H1 (cell line): ENCODE data around the gene TMPRSS9. TPM values are rescaled to one million over a fixed set of nuclear protein-coding genes. Genes with fewer than 3 reads are reported as not detected.

ENCODE experiments used
- CTCF ChIA-PET: fragments of 300-600 bp; sonication (Branson Sonifier 250); formaldehyde crosslinking; loops from one replicate; lab custom pipeline; 2021; ENCODE audit not compliant: partially characterized antibody; lab: Charles Lee
- POLR2A ChIA-PET: fragments of 300-600 bp; sonication (Branson Sonifier 250); formaldehyde crosslinking; loops from one replicate; lab custom pipeline; 2021; ENCODE audit warnings: inconsistent platforms; ENCODE audit not compliant: partially characterized antibody; lab: Charles Lee
- DNase-seq, 2 experiments: peaks; one replicate each; pipeline versions ENCODE4 v3.0.0 to v3.0.0-alpha.2; 2010 to 2022; ENCODE audit warnings: low spot score in 2 of 2, low read depth in 1 of 2, mixed read lengths in 1 of 2
- FAIRE-seq: peaks from 2 replicates; lab custom pipeline; 2011; peaks lifted over from hg19 to GRCh38; lab: Jason Lieb, UNC
- H2AFZ ChIP-seq: 2 replicates; pipeline ENCODE4 v1.8.1; 2012; ENCODE audit warnings: low read length, inconsistent platforms
- H2AK5ac ChIP-seq: 2 replicates; pipeline ENCODE4 v1.6.1; 2013; ENCODE audit warnings: low read depth, low read length
- H2BK120ac ChIP-seq: replicated peaks from 2 replicates; pipeline ENCODE3; 2013; ENCODE audit warnings: low read depth, low read length, inconsistent platforms
- H2BK12ac ChIP-seq: 2 replicates; pipeline ENCODE4 v1.6.1; 2013; ENCODE audit warnings: low read depth, low read length
- H2BK15ac ChIP-seq: 2 replicates; pipeline ENCODE4 v1.6.1; 2013; ENCODE audit warnings: low read length
- H2BK20ac ChIP-seq: 2 replicates; pipeline ENCODE4 v1.6.1; 2013; ENCODE audit warnings: low read length
- H2BK5ac ChIP-seq: 2 replicates; pipeline ENCODE4 v1.6.1; 2013; ENCODE audit warnings: low read depth, low read length
- H3K14ac ChIP-seq: 2 replicates; pipeline ENCODE4 v1.6.1; 2013; ENCODE audit warnings: inconsistent platforms; ENCODE audit not compliant: insufficient read length
- H3K18ac ChIP-seq: 2 replicates; pipeline ENCODE4 v1.6.1; 2013; ENCODE audit warnings: low read length; ENCODE audit errors: extremely low read depth
- H3K23ac ChIP-seq: 2 replicates; pipeline ENCODE4 v1.6.1; 2013; ENCODE audit warnings: inconsistent platforms; ENCODE audit not compliant: insufficient read length
- H3K23me2 ChIP-seq: 2 replicates; pipeline ENCODE4 v1.6.1; 2013; ENCODE audit warnings: low read depth, low read length
- H3K27ac ChIP-seq: 2 replicates; pipeline ENCODE4 v1.6.1; 2011; ENCODE audit warnings: low read depth, low read length, inconsistent platforms
- H3K27me3 ChIP-seq, 4 experiments: replicated peaks in 1 of 4; 1 replicate in 1 of 4; 2 replicates in 3 of 4; pipeline versions ENCODE4 v1.6.1 to v1.8.1; 2011 to 2013; ENCODE audit warnings: low read length in 3 of 4, mild to moderate bottlenecking in 3 of 4, inconsistent platforms in 2 of 4, mixed read lengths in 2 of 4, moderate library complexity in 1 of 4; ENCODE audit not compliant: control insufficient read depth in 3 of 4, insufficient read depth in 3 of 4; ENCODE audit errors: extremely low read depth in 1 of 4
- H3K36me3 ChIP-seq, 4 experiments: 2 replicates each; pipeline versions ENCODE4 v1.6.1 to v1.8.1; 2011 to 2013; ENCODE audit warnings: mild to moderate bottlenecking in 4 of 4, low read length in 3 of 4, moderate library complexity in 2 of 4, control low read depth in 1 of 4, inconsistent platforms in 1 of 4; ENCODE audit not compliant: insufficient read depth in 4 of 4, control insufficient read depth in 2 of 4
- H3K4ac ChIP-seq: replicated peaks from 2 replicates; pipeline ENCODE3; 2013; ENCODE audit warnings: low read length, low read depth, mixed read lengths, inconsistent platforms; ENCODE audit not compliant: insufficient read length
- H3K4me1 ChIP-seq, 4 experiments: replicated peaks in 1 of 4; 1 replicate in 1 of 4; 2 replicates in 3 of 4; pipeline versions ENCODE4 v1.6.1 to v1.8.1; 2011 to 2013; ENCODE audit warnings: low read length in 3 of 4, inconsistent platforms in 2 of 4, mixed read lengths in 1 of 4; ENCODE audit not compliant: insufficient read depth in 4 of 4, control insufficient read depth in 3 of 4
- H3K4me2 ChIP-seq, 2 experiments: 2 replicates each; pipeline versions ENCODE4 v1.6.1 to v1.8.1; 2011 to 2013; ENCODE audit warnings: low read depth in 2 of 2, low read length in 2 of 2, control low read depth in 1 of 2, inconsistent platforms in 1 of 2, mild to moderate bottlenecking in 1 of 2; ENCODE audit not compliant: insufficient read depth in 1 of 2
- H3K4me3 ChIP-seq, 4 experiments: fragments of 200-600, 300-600 bp in 1 of 4; sonication (generic), shearing (Covaris generic), sonication (Bioruptor Twin) in 1 of 4; 2 replicates each; pipeline versions ENCODE4 v1.5.1 to v1.8.1; 2011 to 2016; ENCODE audit warnings: low read length in 4 of 4, low read depth in 3 of 4, control low read depth in 2 of 4, inconsistent platforms in 2 of 4, mild to moderate bottlenecking in 2 of 4, mixed read lengths in 1 of 4, moderate library complexity in 1 of 4; ENCODE audit not compliant: insufficient read depth in 2 of 4; ENCODE audit errors: extremely low read depth in 1 of 4
- H3K56ac ChIP-seq: replicated peaks from 2 replicates; pipeline ENCODE3; 2013; ENCODE audit warnings: low read depth, mild to moderate bottlenecking, mixed read lengths, low read length, inconsistent platforms; ENCODE audit not compliant: insufficient read length
- H3K79me1 ChIP-seq: 2 replicates; pipeline ENCODE4 v1.6.1; 2013; ENCODE audit warnings: low read depth, low read length, control low read depth
- H3K79me2 ChIP-seq, 2 experiments: 2 replicates each; pipeline versions ENCODE4 v1.6.1 to v1.8.1; 2012 to 2013; ENCODE audit warnings: low read length in 2 of 2, mild to moderate bottlenecking in 2 of 2, inconsistent platforms in 1 of 2; ENCODE audit not compliant: insufficient read depth in 2 of 2, control insufficient read depth in 1 of 2
- H3K9ac ChIP-seq, 4 experiments: replicated peaks in 1 of 4; 1 replicate in 1 of 4; 2 replicates in 3 of 4; pipeline versions ENCODE4 v1.6.1 to v1.8.1; 2011 to 2013; ENCODE audit warnings: low read depth in 3 of 4, low read length in 3 of 4, control low read depth in 2 of 4, mild to moderate bottlenecking in 2 of 4, moderate library complexity in 2 of 4, inconsistent platforms in 1 of 4; ENCODE audit errors: extremely low read depth in 1 of 4
- H3K9me3 ChIP-seq, 2 experiments: 2 replicates each; pipeline versions ENCODE4 v1.6.1 to v1.8.1; 2012 to 2013; ENCODE audit warnings: mild to moderate bottlenecking in 2 of 2, moderate library complexity in 2 of 2, control low read depth in 1 of 2, inconsistent platforms in 1 of 2, low read depth in 1 of 2, low read length in 1 of 2, mixed read lengths in 1 of 2; ENCODE audit not compliant: insufficient read depth in 2 of 2
- H4K20me1 ChIP-seq, 2 experiments: replicated peaks in 1 of 2; 2 replicates each; pipeline versions ENCODE3 to v1.8.1; 2011 to 2013; ENCODE audit warnings: inconsistent platforms in 2 of 2, low read length in 2 of 2, mild to moderate bottlenecking in 1 of 2; ENCODE audit not compliant: insufficient read depth in 2 of 2, control insufficient read depth in 1 of 2
- H4K5ac ChIP-seq: 2 replicates; pipeline ENCODE4 v1.6.1; 2013; ENCODE audit warnings: low read length, low read depth, mixed read lengths, inconsistent platforms; ENCODE audit not compliant: insufficient read length
- H4K8ac ChIP-seq: 2 replicates; pipeline ENCODE4 v1.8.0; 2013; ENCODE audit warnings: mild to moderate bottlenecking, moderate library complexity, low read length, inconsistent platforms; ENCODE audit not compliant: insufficient read depth; ENCODE audit errors: extremely low read depth
- H4K91ac ChIP-seq: replicated peaks from 2 replicates; pipeline ENCODE3; 2013; ENCODE audit warnings: low read length, mixed read lengths, inconsistent platforms; ENCODE audit not compliant: insufficient read length
- ASH2L ChIP-seq: fragments of 200-600, 300-600 bp; sonication (generic); IDR thresholded peaks from one replicate; pipeline ENCODE4 v1.7.1; 2017; ENCODE audit warnings: low read length
- BRCA1 ChIP-seq: IDR thresholded peaks from 2 replicates; pipeline ENCODE4 v1.6.1; 2012; ENCODE audit warnings: low read depth, low read length, improper control_type of control experiment
- CHD2 ChIP-seq: IDR thresholded peaks from 2 replicates; pipeline ENCODE4 v1.6.1; 2012; ENCODE audit warnings: low read length, improper control_type of control experiment
- EGR1 ChIP-seq: IDR thresholded peaks from 2 replicates; pipeline ENCODE4 v1.6.1; 2011; ENCODE audit warnings: low read depth, low read length, borderline replicate concordance
- FOSL1 ChIP-seq: IDR thresholded peaks from 2 replicates; pipeline ENCODE4 v1.6.1; 2011; ENCODE audit warnings: mild to moderate bottlenecking, low read depth, low read length, moderate library complexity; ENCODE audit not compliant: insufficient read depth
- HDAC2 ChIP-seq, 2 experiments: fragments of 300-600 bp in 1 of 2; sonication (generic) in 1 of 2; IDR thresholded peaks; 2 replicates each; pipeline ENCODE4 v1.6.1; 2011 to 2012; ENCODE audit warnings: low read depth in 2 of 2, low read length in 2 of 2, mild to moderate bottlenecking in 2 of 2, moderate library complexity in 2 of 2, borderline replicate concordance in 1 of 2, inconsistent platforms in 1 of 2
- POLR2A ChIP-seq, 2 experiments: IDR thresholded peaks; 1 replicate in 1 of 2; 2 replicates in 1 of 2; pipeline ENCODE4 v1.6.1; 2011; ENCODE audit warnings: low read depth in 2 of 2, low read length in 2 of 2, mild to moderate bottlenecking in 2 of 2; ENCODE audit errors: control extremely low read depth in 1 of 2
- POU5F1 ChIP-seq: IDR thresholded peaks from 2 replicates; pipeline ENCODE4 v1.6.1; 2011; ENCODE audit warnings: low read depth, mild to moderate bottlenecking, low read length, moderate library complexity
- RNF2 ChIP-seq: fragments of 200-900, 300-1000 bp; sonication (generic); IDR thresholded peaks from 2 replicates; pipeline ENCODE4 v1.7.1; 2016; ENCODE audit warnings: borderline replicate concordance, low read depth, mild to moderate bottlenecking, antibody characterized with exemption, low read length; ENCODE audit not compliant: poor library complexity, severe bottlenecking; ENCODE audit errors: missing control alignments
- SAP30 ChIP-seq: fragments of 300-600 bp; sonication (generic); IDR thresholded peaks from 2 replicates; pipeline ENCODE4 v1.7.1; 2012; ENCODE audit warnings: low read length, moderate library complexity, mild to moderate bottlenecking, inconsistent platforms; ENCODE audit not compliant: insufficient read depth, insufficient replicate concordance
- SIN3A ChIP-seq, 2 experiments: IDR thresholded peaks in 1 of 2; conservative IDR thresholded peaks in 1 of 2; 2 replicates each; pipeline ENCODE4 v1.6.1; 2011 to 2012; ENCODE audit warnings: low read length in 2 of 2, improper control_type of control experiment in 1 of 2, low read depth in 1 of 2, mild to moderate bottlenecking in 1 of 2
- SP2 ChIP-seq: IDR thresholded peaks from 2 replicates; pipeline ENCODE4 v1.6.1; 2012; ENCODE audit warnings: mild to moderate bottlenecking, low read length, inconsistent platforms
- TEAD4 ChIP-seq: IDR thresholded peaks from 2 replicates; pipeline ENCODE4 v1.6.1; 2012; ENCODE audit warnings: low read depth, low read length, inconsistent platforms, mixed read lengths
- WGBS, 2 experiments: shearing (Covaris generic) in 1 of 2; methylation state at CpG; one replicate each; pipeline versions ENCODE4 v1.1.6 to v1.1.7; 2013 to 2015; ENCODE audit warnings: low lambda C conversion rate in 2 of 2, mixed read lengths in 2 of 2, inconsistent platforms in 1 of 2, low coverage in 1 of 2, missing lambda C conversion rate in 1 of 2; ENCODE audit not compliant: insufficient replicate concordance in 2 of 2, insufficient coverage in 1 of 2, insufficient read length in 1 of 2; ENCODE audit errors: extremely low coverage in 1 of 2, missing lambda C conversion rate in 1 of 2; 5-methylcytosine and 5-hydroxymethylcytosine counted together
- polyA plus RNA-seq, 7 experiments: library from polyadenylated mRNA; depleted of rRNA in 3 of 7; stranded (reverse) in 5 of 7; unstranded in 2 of 7; fragments of >200 nt in 5 of 7; fragments of 200-250 nt in 2 of 7; gene quantifications; 1 replicate in 5 of 7; 2 replicates in 1 of 7; 4 replicates in 1 of 7; pipeline versions ENCODE4 v1.2.1 to v1.2.3, GENCODE V29; 2011 to 2013; ENCODE audit warnings: missing spikeins in 2 of 7, mixed read lengths in 2 of 7
- total RNA-seq: library from RNA; stranded (reverse); fragmentation: NEBNext Ultra II Directional; extraction: Animal tissue kit (Norgen Biotek cat#: 25700); gene quantifications from 2 replicates; pipeline ENCODE4 v1.2.1, GENCODE V29; 2021

TMPRSS9 gene
- total and polyA plus RNA-seq, 2 of the 8 experiments (the other 6 are each of a cell fraction or from before 2014, with no cell fraction given), result 0.15 to 0.19 TPM

DNA sequence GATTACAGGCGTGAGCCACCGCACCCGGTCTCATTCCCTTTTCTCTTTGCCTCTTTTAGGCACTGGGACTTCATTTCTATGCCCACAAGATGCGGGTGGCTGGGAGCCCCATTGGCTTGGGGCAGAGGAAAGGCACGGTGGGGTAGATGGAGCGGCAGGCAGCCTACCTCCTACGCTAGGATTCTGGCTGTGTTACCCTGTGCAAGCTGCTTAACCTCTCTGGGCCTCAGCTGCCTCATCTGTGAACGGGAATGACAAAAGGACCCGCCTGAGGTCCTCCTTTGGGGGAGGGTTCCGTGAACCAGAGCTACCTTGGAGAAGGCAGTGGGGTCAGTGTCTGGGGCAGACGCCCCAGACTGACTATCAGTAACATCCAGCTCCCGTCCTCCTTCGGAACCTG, 42.8 kb upstream of the TMPRSS9 start:
- Histone ChIP-seq H2BK15ac (no peak overlapping the region), H3K23me2 (no peaks in the 10 kb centered on the region), H3K4me1 (peaks cover 0 to 4% (median under 1%) of the 10 kb centered on the region in 4 experiments; a peak in 4 of 7 replicates), H3K56ac (no peak overlapping the region), H3K79me2 (no peaks in the 10 kb centered on the region), H2BK20ac (no peak overlapping the region), H2BK120ac (no peak overlapping the region), H3K14ac (no peak overlapping the region), H2AK5ac (no peak overlapping the region), H2BK5ac (no peak overlapping the region), H2BK12ac (no peak overlapping the region), H3K27ac (no peak overlapping the region), H3K4ac (no peak overlapping the region), H3K23ac (no peak overlapping the region), H3K9ac (no peak overlapping the region), H3K4me2 (no peak overlapping the region), H4K91ac (no peak overlapping the region), H3K79me1 (no peaks in the 10 kb centered on the region), H3K27me3 (no peaks in the 10 kb centered on the region), H4K20me1 (peaks cover 0 to 1% of the 10 kb centered on the region in 2 experiments), H4K8ac (no peak overlapping the region), H3K4me3 (no peak overlapping the region), H4K5ac (no peak overlapping the region), H3K18ac (no peak overlapping the region), H3K9me3 (no peaks in the 10 kb centered on the region), H2AFZ (no peak overlapping the region), H3K36me3 (no peaks in the 10 kb centered on the region; a peak in 1 of 8 replicates)
- POLR2A ChIA-PET, result interaction anchor here (0.6 to 4.1 kb wide), 9 partner anchors 9 to 1530 kb away, joined by 3 to 29 read pairs (median 4); partner anchors contain the start of genes AMH and PEAK3
- 88% methylated on average over 13 of the region's 13 CpGs; no CpG with 5 or more reads in 1 of the 2 experiments for WGBS, 2 experiments
- FAIRE-seq, result no peak
- CTCF ChIA-PET, result interaction anchor here (1.0 to 9.8 kb wide), 17 partner anchors 9 to 105 kb away, joined by 3 to 106 read pairs (median 12); partner anchors contain the start of genes JSRP1, LSM7, PLEKHJ1 and SPPL2B
- DNase-seq, result no peak
- TF ChIP-seq POLR2A (IDR thresholded peaks at IDR 0.05; ENCODE audit: control extremely low read depth in 1 of 2, low read depth in 2 of 2, low read length in 2 of 2) (no peak), SP2 (no peak), HDAC2 (IDR thresholded peaks at IDR 0.05; ENCODE audit: borderline replicate concordance in 1 of 2, low read depth in 2 of 2, low read length in 2 of 2) (no peak), POU5F1 (no peak), TEAD4 (no peak), EGR1 (no peak), SAP30 (no peak), ASH2L (no peak), RNF2 (no peak), BRCA1 (no peak), SIN3A (conservative IDR thresholded peaks at IDR 0.05 in 1 of 2, IDR thresholded peaks at IDR 0.05 in 1 of 2; ENCODE audit: low read depth in 1 of 2, low read length in 2 of 2) (no peak), FOSL1 (no peak), CHD2 (no peak)
